Breast epithelium (tissue), 3 donors: Measurements from ENCODE around the gene PLCH1.

Source experiments
- POLR2AphosphoS5 ChIP-seq, 3 donors: sonication (generic); formaldehyde crosslinking; IDR thresholded peaks; one replicate each; pipeline ENCODE4 v1.6.1; 2017; ENCODE audit warnings: antibody characterized with exemption in 3 of 3
- TF ChIP-seq, protein P1 (sequence below), 3 donors: fragments of 450-650 bp; IDR thresholded peaks; one replicate each; pipeline ENCODE4 v1.5.1; 2016 to 2017; ENCODE audit warnings: antibody characterized with exemption in 3 of 3, mild to moderate bottlenecking in 3 of 3, moderate library complexity in 3 of 3

DNA sequence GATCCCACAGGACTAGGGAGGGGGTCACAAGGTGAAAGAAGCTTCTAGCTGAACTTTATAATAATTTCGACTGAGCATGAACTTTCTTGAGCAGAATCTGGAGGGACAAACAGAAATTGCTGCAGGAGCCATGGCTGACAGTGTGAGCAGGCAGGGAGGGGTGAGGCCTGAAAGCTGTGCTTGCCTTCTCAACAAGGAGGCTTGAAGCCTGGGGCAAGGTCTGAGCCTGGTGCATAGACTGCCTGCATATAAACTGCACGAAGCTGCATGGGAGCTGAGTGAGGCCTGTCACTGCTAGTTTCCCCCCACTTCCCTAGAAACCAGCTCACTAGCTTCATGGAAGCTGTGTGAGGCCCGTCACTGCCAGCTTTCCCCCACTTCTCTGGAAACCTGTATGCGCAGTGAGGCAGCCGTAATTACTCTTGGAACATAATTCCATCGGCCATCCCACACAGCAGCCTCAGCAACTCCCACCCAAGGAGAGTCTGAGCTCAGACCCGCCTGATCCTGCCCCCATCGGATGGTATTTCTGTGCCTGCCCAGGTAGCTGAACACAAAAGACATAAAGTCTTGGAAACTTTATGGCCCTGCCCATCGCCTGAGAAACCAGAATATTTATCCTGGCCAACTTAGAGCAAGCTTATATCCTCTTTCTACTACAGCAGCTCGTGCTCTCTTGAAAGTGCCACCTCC, 136.5 kb downstream of the PLCH1 start:
- TF ChIP-seq POLR2AphosphoS5 (IDR thresholded peaks at IDR 0.05) = no peak
- TF ChIP-seq, protein P1, sequence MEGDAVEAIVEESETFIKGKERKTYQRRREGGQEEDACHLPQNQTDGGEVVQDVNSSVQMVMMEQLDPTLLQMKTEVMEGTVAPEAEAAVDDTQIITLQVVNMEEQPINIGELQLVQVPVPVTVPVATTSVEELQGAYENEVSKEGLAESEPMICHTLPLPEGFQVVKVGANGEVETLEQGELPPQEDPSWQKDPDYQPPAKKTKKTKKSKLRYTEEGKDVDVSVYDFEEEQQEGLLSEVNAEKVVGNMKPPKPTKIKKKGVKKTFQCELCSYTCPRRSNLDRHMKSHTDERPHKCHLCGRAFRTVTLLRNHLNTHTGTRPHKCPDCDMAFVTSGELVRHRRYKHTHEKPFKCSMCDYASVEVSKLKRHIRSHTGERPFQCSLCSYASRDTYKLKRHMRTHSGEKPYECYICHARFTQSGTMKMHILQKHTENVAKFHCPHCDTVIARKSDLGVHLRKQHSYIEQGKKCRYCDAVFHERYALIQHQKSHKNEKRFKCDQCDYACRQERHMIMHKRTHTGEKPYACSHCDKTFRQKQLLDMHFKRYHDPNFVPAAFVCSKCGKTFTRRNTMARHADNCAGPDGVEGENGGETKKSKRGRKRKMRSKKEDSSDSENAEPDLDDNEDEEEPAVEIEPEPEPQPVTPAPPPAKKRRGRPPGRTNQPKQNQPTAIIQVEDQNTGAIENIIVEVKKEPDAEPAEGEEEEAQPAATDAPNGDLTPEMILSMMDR (IDR thresholded peaks at IDR 0.05) = no peak
